ENCODE measurements around the gene ATF2. TPM values are rescaled to one million over a fixed set of nuclear protein-coding genes. Genes with fewer than 3 reads are reported as not detected.

The ATF2 gene
- total and polyA plus RNA-seq, 2 of the 13 experiments (the other 11 are each of a cell fraction or from before 2014, with no cell fraction given): 91.6 to 95.1 TPM

DNA sequence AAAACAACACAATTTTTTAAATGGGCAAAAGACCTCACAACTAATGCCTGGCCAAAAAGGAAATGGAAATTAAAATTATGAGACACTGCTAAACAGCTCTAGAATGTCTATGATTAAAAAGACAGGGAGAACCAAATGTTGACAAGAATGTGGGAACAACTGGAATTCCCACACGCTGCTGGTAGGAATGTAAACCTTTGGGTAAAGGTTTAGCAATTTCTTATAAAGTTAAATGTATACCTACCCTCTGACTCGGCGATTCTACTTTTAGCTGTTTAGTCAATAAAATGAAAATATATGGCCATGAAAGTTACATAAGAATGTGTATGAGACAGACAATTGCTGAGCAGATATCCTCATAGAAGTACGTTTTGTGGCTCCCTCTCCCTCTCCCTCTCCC, 60.9 kb downstream of the ATF2 start:
- no peak for FAIRE-seq
- DNase-seq (ENCODE audit: low spot score): no peak
- ATAC-seq: no peak
- Histone ChIP-seq H3K27me3 (ENCODE audit: control insufficient read depth in 1 of 2, insufficient read depth in 2 of 2, low read length in 2 of 2) (no peaks in the 10 kb centered on the region), H3K79me2 (ENCODE audit: insufficient read depth, low read length) (no peaks in the 10 kb centered on the region), H3K4me2 (ENCODE audit: low read depth, low read length) (no peak overlapping the region), H4K20me1 (ENCODE audit: insufficient read depth, low read length) (peaks cover 3% of the 10 kb centered on the region; the same call in 1 of the 2 replicates), H3K36me3 (replicated peaks in 1 of 2; ENCODE audit: control insufficient read depth in 1 of 2, insufficient read depth in 2 of 2, low read length in 2 of 2) (peaks cover 10 to 35% of the 10 kb centered on the region in 2 experiments), H3K9me3 (ENCODE audit: low read length) (no peaks in the 10 kb centered on the region), H3K9ac (ENCODE audit: insufficient read depth, low read depth, low read length) (no peak overlapping the region), H3K4me3 (replicated peaks in 1 of 3; ENCODE audit: insufficient read depth in 1 of 3, low read depth in 2 of 3, low read length in 3 of 3) (no peak overlapping the region), H3K27ac (ENCODE audit: extremely low read length, insufficient read depth, low read length) (no peak overlapping the region), H2AFZ (ENCODE audit: low read length) (no peak overlapping the region), H3K4me1 (ENCODE audit: insufficient read depth, low read length) (no peaks in the 10 kb centered on the region)
- ChIA-PET POLR2A (no interaction called here), CTCF (ENCODE audit: low intra/inter-chr PET ratio, low total read pairs) (no interaction called here)
- intact Hi-C loops (cut with micrococcal nuclease; ENCODE audit: unreplicated experiment) (no loop called here), in situ Hi-C loops (cut with HindIII; ENCODE audit: extremely low pct_ligation_motif_present, low pct_unique_long_range_greater_than_20kb) (no loop called here)
- BruUV-seq (replicated peaks): no TSS peak
- 97% methylated on average over 4 of the region's 4 CpGs for WGBS (ENCODE audit: low lambda C conversion rate)
- TF ChIP-seq, protein P1, sequence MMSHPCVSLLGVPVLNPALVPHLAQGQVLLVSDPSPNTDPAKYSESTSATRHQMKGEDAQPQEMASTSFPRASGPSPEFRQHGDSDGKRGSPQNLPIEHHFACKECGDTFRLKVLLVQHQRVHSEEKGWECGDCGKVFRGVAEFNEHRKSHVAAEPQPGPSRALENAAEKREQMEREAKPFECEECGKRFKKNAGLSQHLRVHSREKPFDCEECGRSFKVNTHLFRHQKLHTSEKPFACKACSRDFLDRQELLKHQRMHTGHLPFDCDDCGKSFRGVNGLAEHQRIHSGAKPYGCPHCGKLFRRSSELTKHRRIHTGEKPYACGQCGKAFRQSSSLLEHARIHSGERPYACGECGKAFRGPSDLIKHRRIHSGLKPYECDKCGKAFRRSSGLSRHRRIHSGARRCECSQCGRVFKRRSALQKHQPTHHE (CRISPR knock-in tag; IDR thresholded peaks at IDR 0.05; ENCODE audit: borderline replicate concordance): no peak
- TF ChIP-seq ZNF10 (CRISPR knock-in tag; IDR thresholded peaks at IDR 0.05; ENCODE audit: borderline replicate concordance, low read depth): no peak
- TF ChIP-seq, protein P2, sequence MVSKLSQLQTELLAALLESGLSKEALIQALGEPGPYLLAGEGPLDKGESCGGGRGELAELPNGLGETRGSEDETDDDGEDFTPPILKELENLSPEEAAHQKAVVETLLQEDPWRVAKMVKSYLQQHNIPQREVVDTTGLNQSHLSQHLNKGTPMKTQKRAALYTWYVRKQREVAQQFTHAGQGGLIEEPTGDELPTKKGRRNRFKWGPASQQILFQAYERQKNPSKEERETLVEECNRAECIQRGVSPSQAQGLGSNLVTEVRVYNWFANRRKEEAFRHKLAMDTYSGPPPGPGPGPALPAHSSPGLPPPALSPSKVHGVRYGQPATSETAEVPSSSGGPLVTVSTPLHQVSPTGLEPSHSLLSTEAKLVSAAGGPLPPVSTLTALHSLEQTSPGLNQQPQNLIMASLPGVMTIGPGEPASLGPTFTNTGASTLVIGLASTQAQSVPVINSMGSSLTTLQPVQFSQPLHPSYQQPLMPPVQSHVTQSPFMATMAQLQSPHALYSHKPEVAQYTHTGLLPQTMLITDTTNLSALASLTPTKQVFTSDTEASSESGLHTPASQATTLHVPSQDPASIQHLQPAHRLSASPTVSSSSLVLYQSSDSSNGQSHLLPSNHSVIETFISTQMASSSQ (IDR thresholded peaks at IDR 0.05; ENCODE audit: low read depth): no peak
- TF ChIP-seq, protein P2 (CRISPR knock-in tag; IDR thresholded peaks at IDR 0.05; ENCODE audit: borderline replicate concordance): no peak
- TF ChIP-seq ZNF7 (CRISPR knock-in tag; IDR thresholded peaks at IDR 0.05): no peak
- no peak for TF ChIP-seq MXD4 (CRISPR knock-in tag; IDR thresholded peaks at IDR 0.05)
- no peak for TF ChIP-seq ZNF782 (CRISPR knock-in tag; IDR thresholded peaks at IDR 0.05; ENCODE audit: borderline replicate concordance)
- no peak for TF ChIP-seq ZNF383 (CRISPR knock-in tag; IDR thresholded peaks at IDR 0.05; ENCODE audit: borderline replicate concordance)
- no peak for TF ChIP-seq U2AF2 (IDR thresholded peaks at IDR 0.05; ENCODE audit: low read depth, low read length)
- TF ChIP-seq ZNF335 (CRISPR knock-in tag; IDR thresholded peaks at IDR 0.05): no peak
- TF ChIP-seq, protein P3, sequence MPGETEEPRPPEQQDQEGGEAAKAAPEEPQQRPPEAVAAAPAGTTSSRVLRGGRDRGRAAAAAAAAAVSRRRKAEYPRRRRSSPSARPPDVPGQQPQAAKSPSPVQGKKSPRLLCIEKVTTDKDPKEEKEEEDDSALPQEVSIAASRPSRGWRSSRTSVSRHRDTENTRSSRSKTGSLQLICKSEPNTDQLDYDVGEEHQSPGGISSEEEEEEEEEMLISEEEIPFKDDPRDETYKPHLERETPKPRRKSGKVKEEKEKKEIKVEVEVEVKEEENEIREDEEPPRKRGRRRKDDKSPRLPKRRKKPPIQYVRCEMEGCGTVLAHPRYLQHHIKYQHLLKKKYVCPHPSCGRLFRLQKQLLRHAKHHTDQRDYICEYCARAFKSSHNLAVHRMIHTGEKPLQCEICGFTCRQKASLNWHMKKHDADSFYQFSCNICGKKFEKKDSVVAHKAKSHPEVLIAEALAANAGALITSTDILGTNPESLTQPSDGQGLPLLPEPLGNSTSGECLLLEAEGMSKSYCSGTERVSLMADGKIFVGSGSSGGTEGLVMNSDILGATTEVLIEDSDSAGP (CRISPR knock-in tag; IDR thresholded peaks at IDR 0.05; ENCODE audit: borderline replicate concordance): no peak
- no peak for TF ChIP-seq SUZ12 (IDR thresholded peaks at IDR 0.05; ENCODE audit: low read depth, low read length)
- TF ChIP-seq ZBTB1 (CRISPR knock-in tag; IDR thresholded peaks at IDR 0.05; ENCODE audit: borderline replicate concordance): no peak

Data from HepG2 (cell line).